Measurements from ENCODE around the gene UAP1L1.

- TF ChIP-seq POLR2A (IDR thresholded peaks at IDR 0.05) = no peak
- TF ChIP-seq, protein P1, sequence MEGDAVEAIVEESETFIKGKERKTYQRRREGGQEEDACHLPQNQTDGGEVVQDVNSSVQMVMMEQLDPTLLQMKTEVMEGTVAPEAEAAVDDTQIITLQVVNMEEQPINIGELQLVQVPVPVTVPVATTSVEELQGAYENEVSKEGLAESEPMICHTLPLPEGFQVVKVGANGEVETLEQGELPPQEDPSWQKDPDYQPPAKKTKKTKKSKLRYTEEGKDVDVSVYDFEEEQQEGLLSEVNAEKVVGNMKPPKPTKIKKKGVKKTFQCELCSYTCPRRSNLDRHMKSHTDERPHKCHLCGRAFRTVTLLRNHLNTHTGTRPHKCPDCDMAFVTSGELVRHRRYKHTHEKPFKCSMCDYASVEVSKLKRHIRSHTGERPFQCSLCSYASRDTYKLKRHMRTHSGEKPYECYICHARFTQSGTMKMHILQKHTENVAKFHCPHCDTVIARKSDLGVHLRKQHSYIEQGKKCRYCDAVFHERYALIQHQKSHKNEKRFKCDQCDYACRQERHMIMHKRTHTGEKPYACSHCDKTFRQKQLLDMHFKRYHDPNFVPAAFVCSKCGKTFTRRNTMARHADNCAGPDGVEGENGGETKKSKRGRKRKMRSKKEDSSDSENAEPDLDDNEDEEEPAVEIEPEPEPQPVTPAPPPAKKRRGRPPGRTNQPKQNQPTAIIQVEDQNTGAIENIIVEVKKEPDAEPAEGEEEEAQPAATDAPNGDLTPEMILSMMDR (IDR thresholded peaks at IDR 0.05) = no peak
- TF ChIP-seq POLR2AphosphoS5 (IDR thresholded peaks at IDR 0.05) = no peak
These were observed 29.4 kb downstream of the UAP1L1 start for GRCh38 chr9:137106662-137107250.
